Effector memory CD4-positive, alpha-beta T cell (primary cell): ENCODE data around the gene ATP1A2.
"Not testable (repeated sequence)": the region's sequence is repeated elsewhere in the genome, so short reads cannot be mapped to it uniquely, and the experiment has no call there.

Source experiments
- DNase-seq, 3 donors: peaks; one replicate each; pipeline ENCODE4 v3.0.0-alpha.2; 2020
- H3K27ac ChIP-seq: 2 replicates; pipeline ENCODE4 v1.7.0; 2013; ENCODE audit warnings: mild to moderate bottlenecking, low read length, moderate library complexity; ENCODE audit not compliant: insufficient read depth, poor library complexity, severe bottlenecking
- H3K27me3 ChIP-seq: replicated peaks from 2 replicates; pipeline ENCODE4 v1.7.0; 2013; ENCODE audit warnings: mild to moderate bottlenecking, low read length; ENCODE audit not compliant: insufficient read depth, control insufficient read depth, poor library complexity, severe bottlenecking
- H3K36me3 ChIP-seq: 2 replicates; pipeline ENCODE4 v1.7.0; 2013; ENCODE audit warnings: mild to moderate bottlenecking, low read length, moderate library complexity; ENCODE audit not compliant: control insufficient read depth, insufficient read depth
- H3K4me1 ChIP-seq: 2 replicates; pipeline ENCODE4 v1.7.0; 2013; ENCODE audit warnings: low read length, mild to moderate bottlenecking; ENCODE audit not compliant: control insufficient read depth, insufficient read depth, poor library complexity, severe bottlenecking
- H3K4me3 ChIP-seq: 2 replicates; pipeline ENCODE4 v1.7.0; 2013; ENCODE audit warnings: low read length, low read depth, mild to moderate bottlenecking; ENCODE audit not compliant: insufficient read depth, poor library complexity, severe bottlenecking
- H3K9me3 ChIP-seq: 2 replicates; pipeline ENCODE4 v1.7.0; 2013; ENCODE audit warnings: mild to moderate bottlenecking, low read length, moderate library complexity; ENCODE audit not compliant: control insufficient read depth

The ATP1A2 gene

GRCh38 chr1:160123726-160124125 is 8.2 kb downstream of the ATP1A2 start:
- Histone ChIP-seq H3K27me3 (no peaks in the 10 kb centered on the region), H3K4me3 (no peak overlapping the region), H3K4me1 (no peaks in the 10 kb centered on the region), H3K27ac (no peak overlapping the region), H3K9me3 (no peaks in the 10 kb centered on the region), H3K36me3 (no peaks in the 10 kb centered on the region)
- DNase-seq: no peak

DNA sequence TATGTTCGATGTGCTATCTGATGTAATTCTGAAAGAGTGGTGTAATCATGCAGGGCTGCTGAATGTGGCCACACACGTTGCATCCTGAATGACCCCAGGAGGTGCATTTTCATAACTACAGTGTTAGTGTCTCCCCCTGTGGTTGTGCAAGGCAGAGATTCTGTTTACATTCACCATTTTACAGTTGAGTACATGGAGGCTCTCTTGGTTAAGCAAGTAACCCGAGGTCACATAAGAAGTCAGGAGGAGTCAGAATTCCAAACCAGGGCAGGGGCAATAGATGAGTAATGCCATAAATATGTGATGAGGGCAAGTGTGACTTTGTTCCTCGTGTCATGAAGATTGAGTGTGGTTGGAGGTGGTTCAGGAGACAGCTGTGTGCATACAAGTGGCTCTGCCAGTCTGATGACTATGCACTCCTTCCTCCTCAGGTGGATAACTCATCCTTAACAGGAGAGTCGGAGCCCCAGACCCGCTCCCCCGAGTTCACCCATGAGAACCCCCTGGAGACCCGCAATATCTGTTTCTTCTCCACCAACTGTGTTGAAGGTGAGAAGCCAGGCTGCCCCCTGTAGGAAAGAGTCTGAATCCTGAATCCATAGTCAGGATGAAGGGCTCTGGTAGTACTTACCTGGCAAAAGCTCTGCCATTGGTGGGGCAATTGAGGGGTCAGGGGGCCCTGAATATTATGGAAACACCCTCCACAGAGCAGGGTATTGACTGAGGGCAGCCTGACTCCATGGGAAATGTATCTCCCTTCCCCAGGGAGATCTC is 9.3 kb downstream of the ATP1A2 start:
- Histone ChIP-seq H3K4me3 (no peak overlapping the region), H3K36me3 (no peaks in the 10 kb centered on the region), H3K27ac (no peak overlapping the region), H3K9me3 (no peaks in the 10 kb centered on the region), H3K4me1 (no peaks in the 10 kb centered on the region), H3K27me3 (no peaks in the 10 kb centered on the region)
- DNase-seq: no peak

DNA sequence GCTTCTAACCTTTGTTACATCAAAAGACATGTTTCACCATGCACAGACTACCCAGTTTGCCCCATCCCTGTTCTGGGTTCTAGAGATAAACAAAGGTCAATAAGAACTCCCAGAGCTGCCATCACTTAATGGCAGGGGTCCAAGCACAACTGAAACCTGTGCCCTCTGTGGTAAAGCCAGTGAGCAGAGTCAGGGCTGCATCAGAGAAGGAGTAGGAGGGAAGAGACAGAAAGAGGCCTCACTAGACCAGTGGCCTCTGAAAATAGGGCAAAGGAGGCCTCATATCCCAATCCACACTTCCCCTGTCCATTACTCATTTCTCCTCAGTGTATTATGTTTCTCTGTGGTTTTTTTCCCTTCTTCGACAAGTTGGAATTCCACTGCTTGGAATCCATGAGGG is 10.2 kb downstream of the ATP1A2 start:
- Histone ChIP-seq H3K27ac (no peak overlapping the region), H3K4me1 (no peaks in the 10 kb centered on the region), H3K9me3 (no peaks in the 10 kb centered on the region), H3K27me3 (no peaks in the 10 kb centered on the region), H3K4me3 (no peak overlapping the region), H3K36me3 (no peaks in the 10 kb centered on the region)
- DNase-seq: no peak

DNA sequence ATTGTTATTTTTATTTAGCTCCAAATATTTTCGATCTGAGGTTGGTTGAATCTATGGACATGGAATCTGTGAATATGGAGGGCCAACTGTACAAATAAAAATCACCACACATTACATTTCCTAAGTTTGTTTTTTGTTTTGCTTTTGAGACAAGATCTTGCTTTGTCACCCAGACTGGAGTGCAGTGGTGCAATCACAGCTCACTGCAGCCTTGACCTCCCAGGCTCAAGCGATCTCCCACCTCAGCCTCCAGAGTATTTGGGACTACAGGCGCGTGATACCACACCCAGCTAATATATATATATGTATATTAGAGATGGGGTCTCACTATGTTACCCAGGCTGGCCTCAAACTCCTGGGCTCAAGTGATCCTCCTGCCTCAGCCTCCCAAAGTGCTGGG is 10.8 kb downstream of the ATP1A2 start:
- DNase-seq, H3K27ac ChIP-seq, H3K4me3 ChIP-seq, H3K9me3 ChIP-seq, H3K36me3 ChIP-seq, H3K4me1 ChIP-seq, H3K27me3 ChIP-seq: not testable (repeated sequence)

GRCh38 chr1:160127381-160127780 is 11.8 kb downstream of the ATP1A2 start:
- no peak for DNase-seq
- no peaks in the 10 kb centered on the region for H3K27me3 ChIP-seq
- H3K4me3 ChIP-seq: no peak overlapping the region
- no peak overlapping the region for H3K27ac ChIP-seq
- H3K4me1 ChIP-seq: no peaks in the 10 kb centered on the region
- H3K36me3 ChIP-seq: no peaks in the 10 kb centered on the region
- no peaks in the 10 kb centered on the region for H3K9me3 ChIP-seq

- Histone ChIP-seq H3K4me1 (no peaks in the 10 kb centered on the region), H3K27me3 (no peaks in the 10 kb centered on the region), H3K36me3 (no peaks in the 10 kb centered on the region), H3K27ac (no peak overlapping the region), H3K9me3 (no peaks in the 10 kb centered on the region), H3K4me3 (no peak overlapping the region)
- no peak for DNase-seq
Observed at GRCh38 chr1:160127865-160128523, 12.4 kb downstream of the ATP1A2 start.

DNA sequence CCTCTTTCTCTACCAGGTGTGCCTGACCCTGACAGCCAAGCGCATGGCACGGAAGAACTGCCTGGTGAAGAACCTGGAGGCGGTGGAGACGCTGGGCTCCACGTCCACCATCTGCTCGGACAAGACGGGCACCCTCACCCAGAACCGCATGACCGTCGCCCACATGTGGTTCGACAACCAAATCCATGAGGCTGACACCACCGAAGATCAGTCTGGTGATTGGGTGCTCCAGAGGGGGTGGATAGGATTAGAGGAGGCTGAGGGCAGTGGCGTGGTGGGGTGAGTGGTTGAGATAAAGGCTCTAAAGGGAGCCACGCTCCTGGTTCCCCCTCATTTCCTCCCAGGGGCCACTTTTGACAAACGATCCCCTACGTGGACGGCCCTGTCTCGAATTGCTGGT is 13.1 kb downstream of the ATP1A2 start:
- H3K36me3 ChIP-seq: no peaks in the 10 kb centered on the region
- no peak overlapping the region for H3K4me3 ChIP-seq
- H3K27ac ChIP-seq: no peak overlapping the region
- H3K9me3 ChIP-seq: no peaks in the 10 kb centered on the region
- H3K27me3 ChIP-seq: no peaks in the 10 kb centered on the region
- H3K4me1 ChIP-seq: no peaks in the 10 kb centered on the region
- DNase-seq: no peak

- Histone ChIP-seq H3K4me1 (no peaks in the 10 kb centered on the region), H3K27ac (no peak overlapping the region), H3K36me3 (no peaks in the 10 kb centered on the region), H3K27me3 (no peaks in the 10 kb centered on the region), H3K9me3 (no peaks in the 10 kb centered on the region), H3K4me3 (no peak overlapping the region)
- DNase-seq: no peak
Observed at GRCh38 chr1:160129046-160129445, 13.5 kb downstream of the ATP1A2 start.

GRCh38 chr1:160129558-160129957 is 14.0 kb downstream of the ATP1A2 start:
- Histone ChIP-seq H3K36me3 (no peaks in the 10 kb centered on the region), H3K27me3 (no peaks in the 10 kb centered on the region), H3K27ac (no peak overlapping the region), H3K9me3 (no peaks in the 10 kb centered on the region), H3K4me1 (no peaks in the 10 kb centered on the region), H3K4me3 (no peak overlapping the region)
- no peak for DNase-seq

GRCh38 chr1:160129966-160130365 is 14.4 kb downstream of the ATP1A2 start:
- H3K27ac ChIP-seq: no peak overlapping the region
- H3K27me3 ChIP-seq: no peaks in the 10 kb centered on the region
- no peaks in the 10 kb centered on the region for H3K9me3 ChIP-seq
- no peak for DNase-seq
- no peaks in the 10 kb centered on the region for H3K4me1 ChIP-seq
- H3K36me3 ChIP-seq: no peaks in the 10 kb centered on the region
- H3K4me3 ChIP-seq: no peak overlapping the region
